IMR-90 (cell line): ENCODE data around the gene WDR37. TPM values are rescaled to one million over a fixed set of nuclear protein-coding genes. Genes with fewer than 3 reads are reported as not detected.

Source experiments
- ATAC-seq: fragments of 200-7000 bp; cut with Tn5 transposase; 2 replicates; pipeline ENCODE4 v1.9.1; 2020; ENCODE audit warnings: low read depth, mild to moderate bottlenecking, moderate library complexity
- BruUV-seq: library from RNA; stranded (reverse); fragments of 400-500 nt; replicated peaks from 2 replicates; lab custom pipeline; 2021; lab: Mats Ljungman, UMichigan
- CTCF ChIA-PET: fragments of 300-600 bp; formaldehyde crosslinking; extraction: SDS; loops from one replicate; lab custom pipeline; 2021; ENCODE audit warnings: antibody characterized with exemption; lab: Yijun Ruan, JAX
- POLR2A ChIA-PET: fragments of 300-600 bp; sonication (Branson Sonifier 250); formaldehyde crosslinking; loops from one replicate; lab custom pipeline; 2022; ENCODE audit warnings: antibody characterized with exemption; ENCODE audit not compliant: unreplicated experiment; lab: Charles Lee
- DNase-seq: peaks from one replicate; pipeline ENCODE4 v3.0.0; 2013
- H2AFZ ChIP-seq: replicated peaks from 2 replicates; pipeline ENCODE3; 2013; ENCODE audit warnings: low read length, mild to moderate bottlenecking; ENCODE audit not compliant: poor library complexity
- H2AK5ac ChIP-seq: 2 replicates; pipeline ENCODE4 v1.6.1; 2013; ENCODE audit warnings: low read depth, low read length, inconsistent platforms
- H2AK9ac ChIP-seq: replicated peaks from 2 replicates; pipeline ENCODE3; 2013; ENCODE audit warnings: mild to moderate bottlenecking, low read depth, low read length, moderate library complexity; ENCODE audit not compliant: poor library complexity
- H2BK120ac ChIP-seq: 2 replicates; pipeline ENCODE4 v1.6.1; 2013; ENCODE audit warnings: low read depth, low read length, inconsistent platforms
- H2BK15ac ChIP-seq: 3 replicates; pipeline ENCODE4 v1.6.1; 2013; ENCODE audit warnings: low read depth, low read length, inconsistent platforms
- H2BK20ac ChIP-seq: 2 replicates; pipeline ENCODE4 v1.6.1; 2013; ENCODE audit warnings: low read depth, mild to moderate bottlenecking, inconsistent platforms, low read length, moderate library complexity
- H2BK5ac ChIP-seq: 2 replicates; pipeline ENCODE4 v1.6.1; 2013; ENCODE audit warnings: mild to moderate bottlenecking, low read depth, low read length, inconsistent platforms; ENCODE audit not compliant: poor library complexity, severe bottlenecking
- H3K14ac ChIP-seq: replicated peaks from 2 replicates; pipeline ENCODE4 v1.6.1; 2013; ENCODE audit warnings: low read depth, low read length, inconsistent platforms
- H3K18ac ChIP-seq: 2 replicates; pipeline ENCODE4 v1.6.1; 2013; ENCODE audit warnings: low read depth, low read length, control low read depth
- H3K23ac ChIP-seq: 2 replicates; pipeline ENCODE4 v1.6.1; 2013; ENCODE audit warnings: low read depth, low read length, inconsistent platforms
- H3K27ac ChIP-seq: 2 replicates; pipeline ENCODE4 v1.5.1; 2013; ENCODE audit warnings: mild to moderate bottlenecking, control low read depth, low read length; ENCODE audit not compliant: insufficient read depth
- H3K27me3 ChIP-seq: 2 replicates; pipeline ENCODE4 v1.6.1; 2013; ENCODE audit warnings: low read length; ENCODE audit not compliant: control insufficient read depth, insufficient read depth
- H3K36me3 ChIP-seq: 2 replicates; pipeline ENCODE4 v1.6.1; 2013; ENCODE audit warnings: low read length, mixed read lengths; ENCODE audit not compliant: control insufficient read depth, insufficient read depth
- H3K4ac ChIP-seq: 2 replicates; pipeline ENCODE4 v1.6.1; 2013; ENCODE audit warnings: low read depth, low read length, inconsistent platforms
- H3K4me1 ChIP-seq: 2 replicates; pipeline ENCODE4 v1.6.1; 2013; ENCODE audit warnings: low read length, mixed read lengths; ENCODE audit not compliant: control insufficient read depth, insufficient read depth
- H3K4me2 ChIP-seq: 2 replicates; pipeline ENCODE4 v1.6.1; 2013; ENCODE audit warnings: low read depth, mild to moderate bottlenecking, control low read depth, low read length, moderate library complexity
- H3K4me3 ChIP-seq: 2 replicates; pipeline ENCODE4 v1.5.1; 2013; ENCODE audit warnings: low read depth, mild to moderate bottlenecking, control low read depth, low read length, moderate library complexity; ENCODE audit not compliant: insufficient read depth
- H3K56ac ChIP-seq: 2 replicates; pipeline ENCODE4 v1.6.1; 2013; ENCODE audit warnings: low read length, inconsistent platforms; ENCODE audit not compliant: insufficient read depth; ENCODE audit errors: extremely low read depth
- H3K79me1 ChIP-seq, 2 experiments: 2 replicates each; pipeline ENCODE4 v1.6.1; 2013; ENCODE audit warnings: low read length in 2 of 2, inconsistent platforms in 1 of 2, low read depth in 1 of 2
- H3K9ac ChIP-seq: 2 replicates; pipeline ENCODE4 v1.6.1; 2013; ENCODE audit warnings: low read depth, low read length, control low read depth
- H3K9me1 ChIP-seq: 2 replicates; pipeline ENCODE4 v1.6.1; 2013; ENCODE audit warnings: low read length, inconsistent platforms; ENCODE audit not compliant: insufficient read depth
- H3K9me3 ChIP-seq: 2 replicates; pipeline ENCODE4 v1.6.1; 2013; ENCODE audit warnings: low read length; ENCODE audit not compliant: control insufficient read depth, insufficient read depth
- H4K20me1 ChIP-seq: 2 replicates; pipeline ENCODE4 v1.6.1; 2013; ENCODE audit warnings: low read length, inconsistent platforms; ENCODE audit not compliant: insufficient read depth
- H4K5ac ChIP-seq: 2 replicates; pipeline ENCODE4 v1.6.1; 2013; ENCODE audit warnings: mild to moderate bottlenecking, low read depth, low read length, control low read depth
- H4K8ac ChIP-seq, 2 experiments: 2 replicates each; pipeline ENCODE4 v1.6.1; 2013; ENCODE audit warnings: low read depth in 2 of 2, low read length in 2 of 2, control low read depth in 1 of 2, inconsistent platforms in 1 of 2
- H4K91ac ChIP-seq: 2 replicates; pipeline ENCODE4 v1.6.1; 2013; ENCODE audit warnings: low read depth, low read length, inconsistent platforms; ENCODE audit not compliant: insufficient read depth
- MXI1 ChIP-seq: IDR thresholded peaks from 2 replicates; pipeline ENCODE4 v1.6.1; 2012; ENCODE audit warnings: low read depth, mild to moderate bottlenecking, low read length, moderate library complexity, borderline replicate concordance
- POLR2A ChIP-seq: IDR thresholded peaks from 2 replicates; pipeline ENCODE4 v1.6.1; 2012; ENCODE audit warnings: mild to moderate bottlenecking, low read depth, low read length
- WGBS, 2 experiments: methylation state at CpG; one replicate each; pipeline versions ENCODE4 v1.1.5 to v1.1.7; 2013; ENCODE audit warnings: missing lambda C conversion rate in 2 of 2; ENCODE audit not compliant: insufficient read length in 1 of 2; ENCODE audit errors: extremely low coverage in 2 of 2; 5-methylcytosine and 5-hydroxymethylcytosine counted together
- dilution Hi-C: fragments of 300-500 bp; cut with HindIII; formaldehyde crosslinking; loops from one replicate; pipeline ENCODE4 v1.14.3; 2018; ENCODE audit warnings: low sequenced_read_pairs; ENCODE audit not compliant: unreplicated experiment
- in situ Hi-C: fragments of 300-500 bp; cut with MboI; formaldehyde crosslinking; loops from 3 replicates; pipeline ENCODE4 v1.14.3; 2019; ENCODE audit warnings: low sequenced_read_pairs, inconsistent platforms, mixed read lengths
- intact Hi-C: fragments of 100-400 bp; cut with micrococcal nuclease; formaldehyde crosslinking; loops from 2 replicates; pipeline ENCODE4 v1.10.0; 2022
- polyA plus RNA-seq, 3 experiments: library from polyadenylated mRNA; depleted of rRNA; stranded (reverse); fragments of >200 nt; gene quantifications; 2 replicates each; pipeline ENCODE4 v1.2.3, GENCODE V29; 2012; ENCODE audit warnings: low replicate concordance in 1 of 3
- total RNA-seq: library from RNA; depleted of rRNA; stranded (reverse); fragments of >200 nt; gene quantifications from 2 replicates; pipeline ENCODE4 v1.2.3, GENCODE V29; 2012

The WDR37 gene
- total and polyA plus RNA-seq, 2 of the 4 experiments (the other 2 are of a cell fraction): 12.7 to 14.5 TPM

DNA sequence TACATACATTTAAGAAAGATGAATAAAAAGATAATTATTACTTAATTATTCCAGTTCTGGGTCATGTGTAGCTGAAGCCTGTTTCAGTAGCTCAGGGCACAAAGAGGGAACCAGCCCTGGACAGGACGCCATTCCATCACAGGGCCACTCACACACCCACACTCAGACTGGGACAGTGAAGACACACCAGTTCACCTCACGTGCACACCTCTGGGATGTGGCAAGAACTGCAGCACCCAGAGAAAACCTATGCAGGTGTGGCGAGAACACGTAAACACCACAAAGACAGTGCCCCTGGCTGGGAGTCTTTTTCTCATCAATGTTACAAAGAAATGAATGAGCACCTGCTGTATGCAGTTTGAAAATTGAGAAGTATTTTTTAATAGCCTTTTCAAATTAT lies 5.6 kb upstream of the WDR37 start:
- peak overlapping the region; percentile 8; the same call in 1 of the 2 replicates for H3K27ac ChIP-seq

More for the DNA sequence above, 5.6 kb upstream of the WDR37 start:
- WGBS, 2 experiments: 85% methylated on average over 2 of the region's 4 CpGs; no CpG with 5 or more reads in 1 of the 2 experiments
- Histone ChIP-seq H3K4me2 (peak overlapping the region; percentile 85; the same call in 1 of the 2 replicates), H2BK20ac (no peak overlapping the region), H3K14ac (0 out of 2 replicates have a peak overlapping the region, but pooled peaks have one; percentile 30), H3K9me1 (peaks cover 8% of the 10 kb centered on the region; the same call in 1 of the 2 replicates), H2AK5ac (peak overlapping the region; percentile 63), H3K4me1 (peaks cover 7% of the 10 kb centered on the region), H3K23ac (peak overlapping the region; percentile 29; the same call in 1 of the 2 replicates), H3K27me3 (no peaks in the 10 kb centered on the region), H2AK9ac (peak overlapping the region; percentile 76), H3K36me3 (peaks cover 4% of the 10 kb centered on the region), H3K18ac (no peak overlapping the region), H3K4me3 (no peak overlapping the region; the same call in 1 of the 2 replicates), H2AFZ (no peak overlapping the region), H3K9me3 (no peaks in the 10 kb centered on the region), H3K9ac (peak overlapping the region; percentile 12; the same call in 1 of the 2 replicates), H4K5ac (no peak overlapping the region; the same call in 1 of the 2 replicates), H4K91ac (no peak overlapping the region), H4K8ac (0 out of 4 replicates have a peak overlapping the region, but pooled peaks of 1 of the 2 experiments have one; percentile 40), H3K79me1 (peaks cover 24 to 63% of the 10 kb centered on the region in 2 experiments), H2BK15ac (no peak overlapping the region), H3K4ac (0 out of 2 replicates have a peak overlapping the region, but pooled peaks have one; percentile 40), H2BK120ac (no peak overlapping the region), H2BK5ac (no peak overlapping the region), H3K56ac (no peak overlapping the region), H4K20me1 (peaks cover 26% of the 10 kb centered on the region)
- ATAC-seq: no peak
- in situ Hi-C loops (no loop called here), dilution Hi-C loops (no loop called here), intact Hi-C loops (no loop called here)
- no peak for DNase-seq
- ChIA-PET CTCF (interaction anchor here (0.7 kb wide), 1 partner anchor 1993 kb away, joined by 3 read pairs; no protein-coding TSS in a partner anchor), POLR2A (no interaction called here)
- TF ChIP-seq POLR2A: peak; percentile 41; the same call in 1 of the 2 replicates
- TF ChIP-seq MXI1: no peak
- no TSS peak for BruUV-seq
